Prostate gland (tissue), 2 donors: ENCODE results near the gene ACBD3. TPM values are rescaled to one million over a fixed set of nuclear protein-coding genes. Genes with fewer than 3 reads are reported as not detected.

Experiments
- DNase-seq: peaks from one replicate; pipeline ENCODE4 v3.0.0-alpha.2; 2019; ENCODE audit warnings: low spot score
- H3K27ac ChIP-seq, 2 donors: fragments of 200-600 bp; sonication (generic); 2 replicates each; pipeline ENCODE4 v1.5.1; 2017 to 2019
- H3K27me3 ChIP-seq: fragments of 200-600 bp; sonication (generic); replicated peaks from 2 replicates; pipeline ENCODE4 v1.5.1; 2019; ENCODE audit not compliant: insufficient read depth
- H3K36me3 ChIP-seq, 2 donors: fragments of 200-600 bp; sonication (generic); 1 replicate in 1 of 2; 2 replicates in 1 of 2; pipeline versions ENCODE4 v1.5.1 to v1.8.1; 2017 to 2019
- H3K4me1 ChIP-seq: fragments of 200-600 bp; sonication (generic); replicated peaks from 2 replicates; pipeline ENCODE4 v1.5.1; 2019
- H3K4me3 ChIP-seq, 2 donors: fragments of 200-600 bp; sonication (generic); 2 replicates each; pipeline ENCODE4 v1.5.1; 2017 to 2019
- H3K9me3 ChIP-seq: fragments of 200-600 bp; sonication (generic); 2 replicates; pipeline ENCODE4 v1.5.1; 2017
- POLR2A ChIP-seq: fragments of 450-650 bp; IDR thresholded peaks from one replicate; pipeline ENCODE4 v1.6.1; 2016; ENCODE audit warnings: antibody characterized with exemption, mild to moderate bottlenecking
- POLR2AphosphoS5 ChIP-seq: sonication (generic); formaldehyde crosslinking; IDR thresholded peaks from one replicate; pipeline ENCODE4 v1.6.1; 2017; ENCODE audit warnings: antibody characterized with exemption
- WGBS: methylation state at CpG from one replicate; pipeline ENCODE4 v1.1.5; 2018; 5-methylcytosine and 5-hydroxymethylcytosine counted together
- intact Hi-C: fragments of 100-400 bp; cut with DNase I; formaldehyde crosslinking; loops from one replicate; pipeline ENCODE4 v1.14.2; 2022
- total RNA-seq, 2 donors: library from RNA; depleted of rRNA; stranded (reverse); fragments of >200 nt; gene quantifications; one replicate each; pipeline ENCODE4 v1.1.0, GENCODE V29; 2016
- TF ChIP-seq, protein P1 (sequence below), 4 experiments: fragments of 200-600 bp in 2 of 4; fragments of 450-650 bp in 2 of 4; sonication (generic) in 2 of 4; IDR thresholded peaks; 1 replicate in 3 of 4; 2 replicates in 1 of 4; pipeline ENCODE4 v1.5.1; 2016 to 2019; ENCODE audit warnings: antibody characterized with exemption in 4 of 4, mild to moderate bottlenecking in 2 of 4, moderate library complexity in 2 of 4

The ACBD3 gene
- total RNA-seq, 2 donors from 2014 or later = 42.0 to 46.7 TPM

- Histone ChIP-seq H3K36me3 (no peaks in the 10 kb centered on the region), H3K27ac (no peak overlapping the region), H3K4me1 (peaks cover 4% of the 10 kb centered on the region), H3K9me3 (no peaks in the 10 kb centered on the region), H3K27me3 (no peaks in the 10 kb centered on the region), H3K4me3 (no peak overlapping the region)
- DNase-seq = no peak
- intact Hi-C loops = no loop called here
- WGBS = 83% methylated on average over 8 of the region's 8 CpGs
- TF ChIP-seq, protein P1, sequence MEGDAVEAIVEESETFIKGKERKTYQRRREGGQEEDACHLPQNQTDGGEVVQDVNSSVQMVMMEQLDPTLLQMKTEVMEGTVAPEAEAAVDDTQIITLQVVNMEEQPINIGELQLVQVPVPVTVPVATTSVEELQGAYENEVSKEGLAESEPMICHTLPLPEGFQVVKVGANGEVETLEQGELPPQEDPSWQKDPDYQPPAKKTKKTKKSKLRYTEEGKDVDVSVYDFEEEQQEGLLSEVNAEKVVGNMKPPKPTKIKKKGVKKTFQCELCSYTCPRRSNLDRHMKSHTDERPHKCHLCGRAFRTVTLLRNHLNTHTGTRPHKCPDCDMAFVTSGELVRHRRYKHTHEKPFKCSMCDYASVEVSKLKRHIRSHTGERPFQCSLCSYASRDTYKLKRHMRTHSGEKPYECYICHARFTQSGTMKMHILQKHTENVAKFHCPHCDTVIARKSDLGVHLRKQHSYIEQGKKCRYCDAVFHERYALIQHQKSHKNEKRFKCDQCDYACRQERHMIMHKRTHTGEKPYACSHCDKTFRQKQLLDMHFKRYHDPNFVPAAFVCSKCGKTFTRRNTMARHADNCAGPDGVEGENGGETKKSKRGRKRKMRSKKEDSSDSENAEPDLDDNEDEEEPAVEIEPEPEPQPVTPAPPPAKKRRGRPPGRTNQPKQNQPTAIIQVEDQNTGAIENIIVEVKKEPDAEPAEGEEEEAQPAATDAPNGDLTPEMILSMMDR (IDR thresholded peaks at IDR 0.05) = no peak
- TF ChIP-seq POLR2A (no peak), POLR2AphosphoS5 (no peak)
These were observed 81.8 kb downstream of the ACBD3 start for GRCh38 chr1:226104671-226105121.

GRCh38 chr1:226100436-226101391 is 85.8 kb downstream of the ACBD3 start:
- H3K27me3 ChIP-seq = no peaks in the 10 kb centered on the region
- H3K27ac ChIP-seq = no peak overlapping the region
- no peaks in the 10 kb centered on the region for H3K9me3 ChIP-seq
- H3K4me3 ChIP-seq = peak overlapping the region; percentile 19 to 28
- WGBS = 20% methylated on average over 32 of the region's 32 CpGs
- no peak for DNase-seq
- intact Hi-C loops = no loop called here
- no peaks in the 10 kb centered on the region for H3K4me1 ChIP-seq
- H3K36me3 ChIP-seq = no peaks in the 10 kb centered on the region
- TF ChIP-seq, protein P1 (IDR thresholded peaks at IDR 0.05) = no peak
- TF ChIP-seq POLR2A (no peak), POLR2AphosphoS5 (no peak)

DNA sequence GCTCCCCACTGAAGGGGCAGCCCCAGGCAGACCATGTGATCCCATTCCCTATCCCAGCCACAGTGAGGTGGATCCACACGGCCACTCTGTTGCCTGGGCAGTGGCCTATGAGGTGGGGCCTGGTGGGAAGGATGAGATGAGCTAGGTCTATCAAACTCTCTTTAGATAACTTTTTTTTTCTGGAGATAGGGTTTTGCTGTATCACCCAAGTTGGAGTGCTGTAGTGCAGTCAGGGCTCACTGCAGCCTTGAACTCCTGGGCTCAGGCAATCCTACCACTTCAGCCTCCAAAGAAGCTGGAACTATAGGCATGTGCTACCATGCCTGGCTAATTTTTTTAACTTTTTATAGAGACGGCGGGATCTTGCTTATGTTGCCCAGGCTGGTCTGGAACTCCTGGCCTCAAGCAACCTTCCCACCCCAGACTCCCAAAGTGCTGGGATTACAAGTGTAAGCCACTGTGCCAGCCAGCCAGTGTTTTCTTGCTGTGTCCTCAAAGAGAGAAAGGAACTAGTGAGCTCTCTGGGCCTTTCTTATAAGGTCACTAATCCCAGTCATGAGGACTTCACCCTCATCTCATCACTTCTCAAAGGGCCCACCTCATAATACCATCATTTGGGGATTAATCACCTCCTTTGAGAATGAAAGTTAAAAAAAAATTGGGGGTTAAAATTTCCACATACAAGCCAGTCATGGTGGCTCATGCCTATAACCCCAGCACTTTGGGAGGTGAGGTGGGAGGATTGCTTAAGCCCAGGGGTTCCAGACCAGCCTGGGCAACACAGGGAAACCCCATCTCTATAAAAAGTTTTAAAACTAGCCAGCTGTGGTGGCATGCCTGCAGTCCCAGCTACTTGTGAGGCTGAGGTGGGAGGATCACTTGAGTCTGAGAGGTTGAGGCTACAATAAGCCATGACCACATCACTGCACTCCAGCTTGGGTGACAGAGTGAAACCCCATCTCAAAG is 87.4 kb downstream of the ACBD3 start:
- intact Hi-C loops = no loop called here
- no peaks in the 10 kb centered on the region for H3K27me3 ChIP-seq
- H3K27ac ChIP-seq = no peak overlapping the region
- TF ChIP-seq, protein P1 (IDR thresholded peaks at IDR 0.05) = no peak
- TF ChIP-seq POLR2A (no peak), POLR2AphosphoS5 (no peak)
- DNase-seq = no peak
- H3K36me3 ChIP-seq = no peaks in the 10 kb centered on the region
- no peaks in the 10 kb centered on the region for H3K9me3 ChIP-seq
- H3K4me1 ChIP-seq = no peaks in the 10 kb centered on the region
- no peak overlapping the region for H3K4me3 ChIP-seq
- WGBS = 87% methylated on average over 3 of the region's 3 CpGs

- Histone ChIP-seq H3K27me3 (no peaks in the 10 kb centered on the region), H3K4me3 (no peak overlapping the region), H3K36me3 (no peaks in the 10 kb centered on the region), H3K4me1 (no peaks in the 10 kb centered on the region), H3K27ac (no peak overlapping the region), H3K9me3 (no peaks in the 10 kb centered on the region)
- 80% methylated on average over 5 of the region's 5 CpGs for WGBS
- DNase-seq = no peak
- TF ChIP-seq POLR2AphosphoS5 = no peak
- TF ChIP-seq, protein P1 (IDR thresholded peaks at IDR 0.05) = no peak
- TF ChIP-seq POLR2A = no peak
- intact Hi-C loops = no loop called here
These were observed 88.5 kb downstream of the ACBD3 start for GRCh38 chr1:226097866-226098625.
